ENCODE results near the gene PLK5.

The PLK5 gene

DNA sequence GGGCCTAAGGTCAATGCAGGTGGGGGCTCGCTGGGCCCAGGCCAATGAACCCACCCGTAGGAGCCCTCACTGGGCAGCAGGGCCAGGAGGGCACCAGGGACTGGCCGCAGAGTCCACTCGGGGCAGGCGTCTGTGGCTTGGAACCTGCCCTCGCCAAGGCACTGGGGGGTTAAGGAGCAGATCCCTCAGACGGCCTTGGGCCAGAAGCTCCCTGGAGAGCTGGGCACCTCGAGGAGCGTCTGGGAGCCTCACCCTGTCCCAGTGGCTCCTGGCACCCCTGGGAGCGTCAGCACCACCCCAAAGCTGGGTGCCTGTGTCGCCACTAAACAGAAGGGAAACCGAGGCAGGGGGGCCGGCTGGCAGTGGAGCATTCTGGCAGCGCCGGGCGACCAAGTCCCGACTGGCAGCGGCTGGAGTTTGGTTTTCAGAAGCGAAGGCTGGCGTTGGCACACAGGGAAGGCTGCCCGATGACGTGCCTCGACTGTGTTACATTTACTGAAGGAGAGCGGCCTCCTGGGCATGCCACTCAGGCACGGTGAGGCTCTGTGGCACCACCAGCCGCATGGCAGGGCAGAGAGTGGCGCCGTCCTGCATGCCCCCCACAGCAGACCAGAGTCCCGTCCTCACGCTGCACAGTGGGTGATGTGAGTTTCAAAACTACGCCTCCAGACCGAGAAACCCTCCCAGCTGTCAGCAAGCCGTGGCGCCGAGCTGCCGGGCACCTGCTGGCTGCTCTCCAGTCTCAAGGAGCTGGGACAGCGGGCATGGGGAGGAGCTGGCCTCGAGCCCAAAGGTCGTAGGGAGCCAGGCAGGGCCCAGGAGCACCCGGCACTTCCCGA, 53.4 kb downstream of the PLK5 start:
- no peak for DNase-seq (ENCODE audit: low spot score)

DNA sequence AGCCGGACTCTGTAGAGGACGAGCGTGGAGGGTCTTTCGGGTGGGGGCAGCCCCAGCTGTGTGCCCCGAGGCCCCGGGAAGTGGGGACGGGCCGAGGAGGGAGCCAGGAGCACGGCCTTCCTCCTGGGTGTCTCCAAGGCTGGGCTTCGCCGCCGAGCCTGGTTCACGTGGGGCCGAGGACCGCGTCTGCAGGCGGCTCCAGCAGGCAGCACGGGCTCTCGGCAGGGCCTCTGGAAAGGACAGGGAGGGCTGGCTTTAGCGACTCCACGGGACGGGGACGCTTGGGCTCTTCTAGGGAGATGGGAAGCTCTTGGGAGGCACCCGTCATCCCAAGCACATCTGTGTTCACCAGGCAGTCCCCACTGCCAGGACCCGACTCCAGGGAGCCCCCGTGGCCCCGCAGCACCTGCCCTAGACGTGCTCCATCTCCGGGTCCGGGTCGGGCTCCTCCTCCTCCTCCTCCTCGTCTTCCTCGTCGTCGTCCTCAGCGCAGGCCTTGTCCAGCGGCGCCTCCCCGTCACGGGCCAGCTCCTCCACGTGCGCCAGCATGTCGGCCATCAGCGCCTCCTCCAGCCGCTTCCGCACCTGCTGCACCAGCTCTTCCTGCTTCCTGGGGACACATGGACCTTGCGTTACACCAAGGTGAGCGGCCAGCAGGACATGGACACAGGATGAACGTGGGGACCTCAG, 54.2 kb downstream of the PLK5 start:
- no peak for DNase-seq (ENCODE audit: low spot score)

GRCh38 chr19:1579222-1579621, 55.3 kb downstream of the PLK5 start:
- DNase-seq (ENCODE audit: low spot score) = no peak

DNA sequence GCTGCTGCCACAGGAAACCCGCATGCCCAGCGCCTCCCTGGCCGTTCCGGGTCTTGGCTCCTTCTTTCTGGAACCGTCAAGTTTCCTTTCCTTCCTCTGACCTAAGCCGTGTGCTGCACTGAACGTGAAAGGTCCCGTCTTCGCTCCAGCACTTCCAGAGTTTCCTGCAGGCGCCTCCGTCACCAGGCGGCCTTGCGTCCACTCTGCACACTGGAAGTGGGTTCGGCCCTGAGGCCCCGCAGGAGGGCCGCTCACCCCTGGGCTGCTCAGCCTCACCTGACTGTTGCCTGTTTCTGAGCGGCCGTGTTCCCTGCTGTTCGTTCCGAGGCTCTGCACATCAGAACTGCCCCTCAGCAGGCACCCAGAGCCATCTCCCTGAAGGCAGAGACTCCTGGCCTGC, 56.5 kb downstream of the PLK5 start:
- DNase-seq (ENCODE audit: low spot score) = no peak

GRCh38 chr19:1580957-1581356, 57.1 kb downstream of the PLK5 start:
- no peak for DNase-seq (ENCODE audit: low spot score)

- no peak for DNase-seq (ENCODE audit: low spot score)
Observed at GRCh38 chr19:1582201-1582600, 58.3 kb downstream of the PLK5 start.

- DNase-seq (ENCODE audit: low spot score) = no peak
Observed at GRCh38 chr19:1584500-1585242, 60.8 kb downstream of the PLK5 start.

DNA sequence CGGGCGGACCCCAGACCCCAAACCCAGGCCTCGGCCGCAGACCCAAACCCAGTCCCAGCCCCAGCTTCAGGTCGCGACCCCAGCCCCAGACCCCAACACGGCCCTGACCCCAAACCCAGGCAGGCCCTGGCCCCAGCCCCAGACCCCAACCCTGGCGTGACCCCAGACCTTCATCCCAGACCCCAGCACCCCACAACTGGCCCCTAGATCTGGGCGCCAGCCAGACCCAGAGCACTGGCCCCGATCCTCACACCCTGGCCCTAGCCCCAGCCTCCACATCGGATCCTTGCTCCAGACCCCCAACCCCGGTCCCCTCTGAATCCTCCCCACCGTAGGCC, 61.3 kb downstream of the PLK5 start:
- no peak for DNase-seq (ENCODE audit: low spot score)

Data from iPS-NIHi11 (cell line).